Neural cell (in vitro differentiated cells): ENCODE results near the gene TTYH1. TPM values are rescaled to one million over a fixed set of nuclear protein-coding genes. Genes with fewer than 3 reads are reported as not detected.
"Not testable (repeated sequence)": the region's sequence is repeated elsewhere in the genome, so short reads cannot be mapped to it uniquely, and the experiment has no call there.

Experiments used
- H2AFZ ChIP-seq: fragments of 200-600, 300-800 bp; sonication (generic), shearing (Covaris generic); 2 replicates; pipeline ENCODE4 v1.6.0; 2014; ENCODE audit warnings: low read depth, mild to moderate bottlenecking, antibody characterized with exemption, low read length, moderate library complexity
- H3F3A ChIP-seq: fragments of 200-600 bp; shearing (Covaris generic); 2 replicates; pipeline ENCODE4 v1.6.1; 2016; ENCODE audit warnings: mild to moderate bottlenecking, moderate library complexity, mixed read lengths, antibody characterized with exemption, low read length; ENCODE audit not compliant: insufficient read depth, poor library complexity, severe bottlenecking
- H3K27ac ChIP-seq: fragments of 200-600, 300-800 bp; sonication (generic), shearing (Covaris generic); 2 replicates; pipeline ENCODE4 v1.5.1; 2014; ENCODE audit warnings: mild to moderate bottlenecking, low read length, moderate library complexity
- H3K27me3 ChIP-seq: fragments of 300-800, 200-600 bp; sonication (generic), shearing (Covaris generic); 2 replicates; pipeline ENCODE4 v1.6.0; 2014; ENCODE audit warnings: mild to moderate bottlenecking, low read depth, low read length, moderate library complexity; ENCODE audit not compliant: insufficient read depth
- H3K36me3 ChIP-seq: fragments of 300-800, 200-600 bp; sonication (generic), shearing (Covaris generic); 2 replicates; pipeline ENCODE4 v1.5.1; 2014; ENCODE audit warnings: mild to moderate bottlenecking, antibody characterized with exemption, low read length, moderate library complexity; ENCODE audit not compliant: insufficient read depth
- H3K4me2 ChIP-seq: fragments of 300-800, 200-600 bp; sonication (generic), shearing (Covaris generic); 2 replicates; pipeline ENCODE4 v1.6.0; 2014; ENCODE audit warnings: mild to moderate bottlenecking, low read length
- H3K4me3 ChIP-seq: fragments of 300-800, 200-600 bp; sonication (generic), shearing (Covaris generic); 2 replicates; pipeline ENCODE4 v1.5.1; 2014; ENCODE audit warnings: mild to moderate bottlenecking, low read length, moderate library complexity
- H3K79me2 ChIP-seq: fragments of 200-600 bp; shearing (Covaris generic); replicated peaks from 2 replicates; pipeline ENCODE4 v1.6.0; 2014; ENCODE audit warnings: mild to moderate bottlenecking, low read length, moderate library complexity; ENCODE audit not compliant: insufficient read depth
- H3K9ac ChIP-seq: fragments of 300-800, 200-600 bp; sonication (generic), shearing (Covaris generic); 2 replicates; pipeline ENCODE4 v1.6.1; 2016; ENCODE audit warnings: mild to moderate bottlenecking, low read length, mixed read lengths
- H3K9me2 ChIP-seq: fragments of 200-600 bp; shearing (Covaris generic); 2 replicates; pipeline ENCODE4 v1.6.1; 2016; ENCODE audit warnings: mild to moderate bottlenecking, low read length, mixed read lengths; ENCODE audit not compliant: insufficient read depth
- H3K9me3 ChIP-seq: fragments of 200-600, 300-800 bp; sonication (generic), shearing (Covaris generic); 2 replicates; pipeline ENCODE4 v1.6.1; 2016; ENCODE audit warnings: mild to moderate bottlenecking, mixed run types, low read length, moderate library complexity, mixed read lengths
- H4K20me1 ChIP-seq: fragments of 200-600 bp; shearing (Covaris generic); 2 replicates; pipeline ENCODE4 v1.6.1; 2016; ENCODE audit warnings: mild to moderate bottlenecking, mixed run types; ENCODE audit not compliant: insufficient read depth
- EP300 ChIP-seq: fragments of 450-650 bp; conservative IDR thresholded peaks from 2 replicates; pipeline ENCODE4 v1.6.1; 2014; ENCODE audit warnings: antibody characterized with exemption, mild to moderate bottlenecking, moderate library complexity; ENCODE audit not compliant: poor library complexity, severe bottlenecking
- EZH2 ChIP-seq: fragments of 200-600, 300-800 bp; shearing (Covaris generic), sonication (generic); IDR thresholded peaks from 2 replicates; pipeline ENCODE4 v1.6.1; 2014; ENCODE audit warnings: antibody characterized with exemption, low read length, borderline replicate concordance, mild to moderate bottlenecking; ENCODE audit not compliant: insufficient read depth, poor library complexity, severe bottlenecking
- MXI1 ChIP-seq: fragments of 450-650 bp; conservative IDR thresholded peaks from 2 replicates; pipeline ENCODE4 v1.6.1; 2014; ENCODE audit warnings: antibody characterized with exemption, mild to moderate bottlenecking; ENCODE audit not compliant: poor library complexity, severe bottlenecking
- POLR2AphosphoS5 ChIP-seq: IDR thresholded peaks from 2 replicates; pipeline ENCODE4 v1.6.1; 2012
- RAD21 ChIP-seq: fragments of 450-650 bp; conservative IDR thresholded peaks from 2 replicates; pipeline ENCODE4 v1.6.1; 2014; ENCODE audit warnings: antibody characterized with exemption, mild to moderate bottlenecking, moderate library complexity
- SMC3 ChIP-seq: fragments of 450-650 bp; conservative IDR thresholded peaks from 2 replicates; pipeline ENCODE4 v1.6.1; 2014; ENCODE audit warnings: antibody characterized with exemption, mild to moderate bottlenecking, moderate library complexity; ENCODE audit not compliant: poor library complexity
- TAF1 ChIP-seq: IDR thresholded peaks from 2 replicates; pipeline ENCODE4 v1.6.1; 2012; ENCODE audit warnings: low read depth
- polyA minus RNA-seq: library from RNA; depleted of rRNA, polyadenylated mRNA; stranded (reverse); fragments of >200 nt; gene quantifications from 2 replicates; pipeline ENCODE4 v1.2.3, GENCODE V29; 2014
- polyA plus RNA-seq: library from polyadenylated mRNA; depleted of rRNA; stranded (reverse); fragments of >200 nt; gene quantifications from 2 replicates; pipeline ENCODE4 v1.2.3, GENCODE V29; 2014
- TF ChIP-seq, protein P1 (sequence below): fragments of 450-650 bp; IDR thresholded peaks from 2 replicates; pipeline ENCODE4 v1.5.1; 2014; ENCODE audit warnings: antibody characterized with exemption, mild to moderate bottlenecking, moderate library complexity; ENCODE audit not compliant: poor library complexity, severe bottlenecking
- TF ChIP-seq, protein P2 (sequence below): IDR thresholded peaks from 2 replicates; pipeline ENCODE4 v1.6.1; 2012; ENCODE audit warnings: borderline replicate concordance

The TTYH1 gene
- polyA plus RNA-seq (33.4 and 36.1 TPM in 2 replicates), polyA minus RNA-seq (23.4 and 35.3 TPM in 2 replicates)

DNA sequence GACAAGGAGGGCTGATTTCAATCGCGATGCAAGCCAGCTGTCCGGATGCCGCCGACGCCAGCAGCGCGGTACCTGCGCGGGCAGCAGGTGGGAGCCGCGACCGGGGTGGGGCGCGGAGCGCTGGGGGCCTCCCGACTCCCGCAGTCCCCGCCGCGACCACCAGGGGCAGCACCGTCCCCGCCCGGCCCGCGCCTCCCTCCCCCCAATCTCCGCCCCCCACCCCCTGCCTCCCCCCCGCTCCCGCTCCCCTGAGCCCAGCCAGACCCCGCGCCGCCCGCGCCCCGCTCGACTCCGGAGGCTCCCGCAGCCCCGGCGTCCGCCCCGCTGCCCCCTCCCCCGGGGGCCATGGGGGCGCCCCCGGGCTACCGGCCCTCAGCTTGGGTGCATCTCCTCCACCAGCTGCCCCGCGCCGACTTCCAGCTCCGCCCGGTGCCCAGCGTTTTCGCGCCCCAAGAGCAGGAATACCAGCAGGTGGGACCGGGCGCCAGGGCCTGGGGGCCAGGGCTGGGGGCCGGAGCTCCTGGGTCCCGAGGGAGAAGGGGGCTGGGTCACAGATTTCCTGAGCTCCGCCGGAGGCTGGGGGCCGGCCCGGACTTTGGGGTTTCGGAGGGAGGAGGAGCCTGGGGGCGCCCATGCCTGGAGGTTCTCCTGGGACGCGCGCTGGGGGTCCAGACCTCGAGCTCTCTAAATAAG, at the start of gene TTYH1:
TTYH1 (plus strand) TSS at position 257 of the 693 bp plus-strand sequence; CDS start at position 346, 89 bp downstream.
- H3K36me3 ChIP-seq = no peaks in the 10 kb centered on the region
- H3K27ac ChIP-seq = no peak within 1 kb of the TSS
- H2AFZ ChIP-seq = peak within 1 kb of the TSS; percentile 68
- H3K9me2 ChIP-seq = no peaks in the 10 kb centered on the region
- TF ChIP-seq EP300 = no peak
- TF ChIP-seq SMC3 = no peak
- TF ChIP-seq RAD21 = no peak
- no peak for TF ChIP-seq MXI1
- TF ChIP-seq, protein P1, sequence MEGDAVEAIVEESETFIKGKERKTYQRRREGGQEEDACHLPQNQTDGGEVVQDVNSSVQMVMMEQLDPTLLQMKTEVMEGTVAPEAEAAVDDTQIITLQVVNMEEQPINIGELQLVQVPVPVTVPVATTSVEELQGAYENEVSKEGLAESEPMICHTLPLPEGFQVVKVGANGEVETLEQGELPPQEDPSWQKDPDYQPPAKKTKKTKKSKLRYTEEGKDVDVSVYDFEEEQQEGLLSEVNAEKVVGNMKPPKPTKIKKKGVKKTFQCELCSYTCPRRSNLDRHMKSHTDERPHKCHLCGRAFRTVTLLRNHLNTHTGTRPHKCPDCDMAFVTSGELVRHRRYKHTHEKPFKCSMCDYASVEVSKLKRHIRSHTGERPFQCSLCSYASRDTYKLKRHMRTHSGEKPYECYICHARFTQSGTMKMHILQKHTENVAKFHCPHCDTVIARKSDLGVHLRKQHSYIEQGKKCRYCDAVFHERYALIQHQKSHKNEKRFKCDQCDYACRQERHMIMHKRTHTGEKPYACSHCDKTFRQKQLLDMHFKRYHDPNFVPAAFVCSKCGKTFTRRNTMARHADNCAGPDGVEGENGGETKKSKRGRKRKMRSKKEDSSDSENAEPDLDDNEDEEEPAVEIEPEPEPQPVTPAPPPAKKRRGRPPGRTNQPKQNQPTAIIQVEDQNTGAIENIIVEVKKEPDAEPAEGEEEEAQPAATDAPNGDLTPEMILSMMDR = peak; percentile 71
- no peak for TF ChIP-seq TAF1
- peak; percentile 46 for TF ChIP-seq POLR2AphosphoS5
- H4K20me1 ChIP-seq = no peaks in the 10 kb centered on the region
- peak within 1 kb of the TSS; percentile 82 for H3K9ac ChIP-seq
- peak within 1 kb of the TSS; percentile 88 for H3K4me3 ChIP-seq
- peaks cover 38% of the 10 kb centered on the region for H3K79me2 ChIP-seq
- peak within 1 kb of the TSS; percentile 96 for H3K4me2 ChIP-seq
- no peaks in the 10 kb centered on the region for H3K27me3 ChIP-seq
- no peaks in the 10 kb centered on the region for H3F3A ChIP-seq
- H3K9me3 ChIP-seq = no peaks in the 10 kb centered on the region

DNA sequence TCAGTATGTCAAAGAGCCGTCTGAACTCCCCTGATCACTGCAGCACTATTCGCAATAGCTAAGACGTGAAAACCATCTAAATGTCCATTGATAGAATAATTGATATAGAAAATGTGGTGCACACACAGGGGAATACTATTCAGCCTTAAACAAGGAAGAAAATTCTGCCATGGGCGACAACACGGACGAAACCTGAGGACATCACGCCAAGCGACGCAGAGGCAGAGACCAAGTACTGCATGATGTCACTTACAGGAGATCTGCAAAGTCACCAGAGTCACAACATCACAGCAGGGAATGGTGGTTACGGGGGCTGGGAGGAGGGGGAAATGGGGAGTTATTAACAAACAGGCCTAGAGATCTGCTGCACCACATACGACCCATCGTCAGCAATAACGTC, 49.5 kb upstream of the TTYH1 start:
- H3K36me3 ChIP-seq, H4K20me1 ChIP-seq, H3K4me2 ChIP-seq, H3K9me2 ChIP-seq, H3K9me3 ChIP-seq, H3K27me3 ChIP-seq, H3K9ac ChIP-seq, H3K4me3 ChIP-seq, H3F3A ChIP-seq, H3K79me2 ChIP-seq, H3K27ac ChIP-seq, H2AFZ ChIP-seq: not testable (repeated sequence)

DNA sequence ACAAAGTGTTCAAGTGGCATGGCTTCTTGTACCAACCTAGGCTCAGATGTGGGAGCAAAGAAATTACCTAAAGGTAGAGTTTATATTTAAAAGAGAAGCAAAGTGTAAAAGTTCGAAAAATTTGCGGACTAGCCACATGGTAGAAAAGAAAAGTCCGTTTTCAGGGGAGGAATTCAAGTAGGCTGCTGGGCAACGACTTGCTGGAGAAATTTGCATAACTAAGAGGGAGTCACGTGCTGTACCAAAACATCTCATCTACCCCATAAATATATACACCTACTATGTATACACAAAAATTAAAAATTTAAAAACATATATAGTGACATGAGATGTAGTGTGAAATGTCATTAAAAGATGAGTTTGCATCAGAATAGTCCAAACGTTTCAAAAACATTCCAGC, 48.5 kb upstream of the TTYH1 start:
- no peak overlapping the region for H3K9ac ChIP-seq
- TF ChIP-seq EZH2 = no peak
- TF ChIP-seq, protein P1 = no peak
- TF ChIP-seq POLR2AphosphoS5 = no peak
- TF ChIP-seq TAF1 = no peak
- TF ChIP-seq, protein P2, sequence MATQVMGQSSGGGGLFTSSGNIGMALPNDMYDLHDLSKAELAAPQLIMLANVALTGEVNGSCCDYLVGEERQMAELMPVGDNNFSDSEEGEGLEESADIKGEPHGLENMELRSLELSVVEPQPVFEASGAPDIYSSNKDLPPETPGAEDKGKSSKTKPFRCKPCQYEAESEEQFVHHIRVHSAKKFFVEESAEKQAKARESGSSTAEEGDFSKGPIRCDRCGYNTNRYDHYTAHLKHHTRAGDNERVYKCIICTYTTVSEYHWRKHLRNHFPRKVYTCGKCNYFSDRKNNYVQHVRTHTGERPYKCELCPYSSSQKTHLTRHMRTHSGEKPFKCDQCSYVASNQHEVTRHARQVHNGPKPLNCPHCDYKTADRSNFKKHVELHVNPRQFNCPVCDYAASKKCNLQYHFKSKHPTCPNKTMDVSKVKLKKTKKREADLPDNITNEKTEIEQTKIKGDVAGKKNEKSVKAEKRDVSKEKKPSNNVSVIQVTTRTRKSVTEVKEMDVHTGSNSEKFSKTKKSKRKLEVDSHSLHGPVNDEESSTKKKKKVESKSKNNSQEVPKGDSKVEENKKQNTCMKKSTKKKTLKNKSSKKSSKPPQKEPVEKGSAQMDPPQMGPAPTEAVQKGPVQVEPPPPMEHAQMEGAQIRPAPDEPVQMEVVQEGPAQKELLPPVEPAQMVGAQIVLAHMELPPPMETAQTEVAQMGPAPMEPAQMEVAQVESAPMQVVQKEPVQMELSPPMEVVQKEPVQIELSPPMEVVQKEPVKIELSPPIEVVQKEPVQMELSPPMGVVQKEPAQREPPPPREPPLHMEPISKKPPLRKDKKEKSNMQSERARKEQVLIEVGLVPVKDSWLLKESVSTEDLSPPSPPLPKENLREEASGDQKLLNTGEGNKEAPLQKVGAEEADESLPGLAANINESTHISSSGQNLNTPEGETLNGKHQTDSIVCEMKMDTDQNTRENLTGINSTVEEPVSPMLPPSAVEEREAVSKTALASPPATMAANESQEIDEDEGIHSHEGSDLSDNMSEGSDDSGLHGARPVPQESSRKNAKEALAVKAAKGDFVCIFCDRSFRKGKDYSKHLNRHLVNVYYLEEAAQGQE = no peak
- TF ChIP-seq EP300 = no peak
- no peak for TF ChIP-seq RAD21
- TF ChIP-seq MXI1 = no peak
- TF ChIP-seq SMC3 = no peak
- H3K4me3 ChIP-seq = no peak overlapping the region
- H3K9me2 ChIP-seq = no peaks in the 10 kb centered on the region
- H3K79me2 ChIP-seq = no peaks in the 10 kb centered on the region
- H3K4me2 ChIP-seq = no peak overlapping the region
- H3K9me3 ChIP-seq = no peaks in the 10 kb centered on the region
- H2AFZ ChIP-seq = no peak overlapping the region
- no peaks in the 10 kb centered on the region for H4K20me1 ChIP-seq
- no peaks in the 10 kb centered on the region for H3K27me3 ChIP-seq
- H3K27ac ChIP-seq = no peak overlapping the region
- no peaks in the 10 kb centered on the region for H3F3A ChIP-seq
- no peaks in the 10 kb centered on the region for H3K36me3 ChIP-seq
